Skin epidermis (tissue), 12 donors: ENCODE data around the gene LAMTOR2.
A peak's percentile ranks its signal among the peaks of the same experiment; 100 is the strongest.
"Not testable (repeated sequence)": the region's sequence is repeated elsewhere in the genome, so short reads cannot be mapped to it uniquely, and the experiment has no call there.

Experiments
- H3K27ac ChIP-seq, 21 experiments: fragments of 200-600 bp; sonication (generic) in 11 of 21; one replicate each; pipeline ENCODE4 v1.5.0; 2020; ENCODE audit warnings: mild to moderate bottlenecking in 3 of 21, inconsistent platforms in 2 of 21, moderate library complexity in 2 of 21
- H3K4me3 ChIP-seq, 7 experiments: fragments of 200-600 bp; sonication (generic) in 2 of 7; one replicate each; pipeline ENCODE4 v1.5.0; 2020; ENCODE audit warnings: inconsistent platforms in 2 of 7, mild to moderate bottlenecking in 2 of 7, moderate library complexity in 1 of 7

Gene LAMTOR2

DNA sequence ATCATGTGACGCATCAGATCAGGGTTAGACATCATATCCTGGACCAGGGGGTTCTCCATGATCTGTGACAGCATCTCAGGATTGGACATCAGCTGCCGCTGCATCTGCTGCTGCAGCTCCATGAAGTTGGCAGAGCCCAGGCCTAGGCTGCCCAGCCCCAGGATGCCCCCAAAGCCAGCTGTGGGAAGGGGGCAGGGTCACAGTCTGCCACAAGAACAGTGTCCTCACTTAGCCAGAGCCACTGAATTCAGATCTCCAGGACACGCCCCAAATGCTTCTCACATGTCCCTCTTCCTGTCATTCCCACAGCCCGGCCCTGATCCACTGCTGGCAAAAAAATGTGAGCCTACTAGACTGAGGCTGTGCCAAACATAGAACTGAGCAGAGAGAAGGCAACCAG lies 4.2 kb upstream of the LAMTOR2 start:
- H3K27ac ChIP-seq = no peak overlapping the region
- no peak overlapping the region for H3K4me3 ChIP-seq

DNA sequence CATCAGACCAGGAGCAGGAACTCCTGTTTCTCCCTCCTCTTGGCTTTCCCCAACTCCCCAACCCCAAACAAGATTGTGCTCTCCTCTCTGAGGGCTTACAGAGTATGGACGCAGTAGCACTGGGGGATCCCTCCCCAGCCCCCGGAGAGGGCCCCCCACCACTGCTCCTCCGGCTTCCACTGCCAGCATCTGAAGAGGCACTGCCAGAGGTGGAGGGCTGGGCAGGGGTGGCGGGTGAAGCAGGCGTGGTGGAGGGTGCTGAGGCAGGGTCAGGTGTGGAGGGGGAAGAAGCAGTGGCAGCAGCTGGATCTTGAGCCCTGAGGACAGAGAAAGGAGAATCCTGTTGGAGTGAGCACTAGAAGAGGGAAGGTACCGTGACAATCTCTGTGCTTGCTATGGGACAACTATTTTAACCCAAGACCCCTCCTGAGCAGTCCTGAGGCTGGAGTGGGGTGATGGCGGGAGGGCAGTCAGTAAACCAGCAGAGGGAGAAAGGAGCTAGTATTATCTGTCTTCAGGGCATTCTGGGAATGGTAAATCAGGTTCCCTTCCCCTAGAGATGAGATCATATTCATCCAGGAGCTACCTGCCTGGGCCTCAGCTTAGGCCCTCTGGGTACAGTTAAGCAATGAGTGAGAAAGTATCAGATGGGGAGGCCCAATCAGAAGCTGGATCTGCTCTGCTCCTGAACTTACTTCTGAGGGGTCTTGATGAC lies 3.4 kb upstream of the LAMTOR2 start:
- H3K27ac ChIP-seq = no peak overlapping the region
- H3K4me3 ChIP-seq = no peak overlapping the region

DNA sequence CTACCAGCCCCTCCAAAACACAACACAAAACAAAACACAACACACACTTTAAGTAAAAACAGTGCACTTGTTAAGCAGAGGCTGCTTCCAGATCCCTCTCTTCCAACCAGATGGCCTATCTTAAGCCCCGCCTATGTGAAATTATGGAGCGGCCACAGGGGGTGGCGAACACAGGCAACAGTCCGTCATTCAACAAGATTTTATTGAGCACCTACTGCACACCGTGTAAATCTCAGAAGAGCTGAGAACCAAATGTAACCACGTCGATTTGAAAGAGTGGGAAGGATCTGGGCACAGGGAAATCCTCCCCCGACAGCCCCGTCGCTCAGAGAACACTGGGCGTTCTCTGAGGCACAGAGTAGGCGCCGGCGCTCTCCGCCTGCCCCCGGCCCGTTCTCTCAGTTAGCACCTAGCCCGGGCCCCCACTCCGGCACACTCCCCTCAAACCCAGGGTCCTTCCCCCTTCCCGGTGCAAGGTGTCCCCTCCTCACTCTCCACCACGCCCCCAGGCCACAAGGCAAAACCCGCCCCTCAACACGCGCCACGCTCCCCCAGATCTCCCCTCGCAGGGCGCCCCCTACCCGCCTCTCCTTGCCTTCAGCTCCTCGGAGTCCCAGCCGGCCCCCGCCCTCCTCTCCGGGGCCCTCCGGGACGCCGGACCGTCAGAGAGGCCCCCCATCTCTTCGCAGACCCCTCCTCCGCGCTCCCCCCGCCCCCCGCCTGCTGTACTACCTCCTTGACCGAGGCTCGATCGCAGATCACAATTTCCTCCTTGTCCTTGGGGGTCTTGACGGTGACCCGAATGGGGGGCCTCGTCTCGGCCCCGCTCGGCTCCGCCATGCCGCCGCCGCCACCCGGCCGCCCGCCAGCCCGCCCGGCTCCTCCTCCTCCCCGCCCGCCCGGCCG lies 1.5 kb upstream of the LAMTOR2 start:
- peak overlapping the region; percentile 60 to 95 (median 74) for H3K4me3 ChIP-seq
- peak overlapping the region; percentile 48 to 97 (median 92) for H3K27ac ChIP-seq

DNA sequence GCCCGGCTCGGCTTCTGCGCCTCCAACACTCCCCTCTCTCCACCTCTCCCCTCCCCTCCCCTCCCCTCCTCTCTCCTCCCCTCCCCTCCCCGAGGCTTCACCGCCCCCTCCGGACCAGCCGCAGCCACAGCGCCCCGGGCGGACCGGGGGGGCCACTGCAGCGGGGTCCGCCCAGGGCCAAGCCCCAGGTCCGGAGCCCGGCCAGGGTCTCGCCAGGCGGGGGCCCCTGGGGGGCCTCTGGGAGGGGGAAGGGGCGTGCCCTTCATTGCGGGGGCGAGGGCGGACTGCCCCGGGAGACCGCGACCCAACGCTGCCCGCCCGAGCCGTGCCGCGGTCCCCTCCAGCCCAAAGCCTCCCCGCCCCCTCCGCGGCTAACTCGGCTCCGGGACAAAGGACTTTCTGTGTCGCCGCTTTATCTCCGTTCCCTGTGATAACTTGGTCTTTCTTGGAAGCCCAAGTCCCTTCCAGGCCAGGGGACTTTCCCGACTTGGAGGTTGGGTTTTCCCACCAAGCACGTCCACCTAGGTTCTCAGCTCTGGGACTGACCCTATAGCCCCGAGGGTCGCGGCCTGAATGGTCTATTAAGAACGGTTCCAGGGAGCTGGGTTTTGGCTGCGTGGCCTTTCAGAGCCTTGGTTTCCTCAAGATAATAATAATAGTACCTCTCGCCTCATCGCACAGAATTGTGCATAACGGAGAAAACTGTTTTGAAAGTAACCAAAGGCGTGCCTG lies 648 bp upstream of the LAMTOR2 start, which contains the start of gene UBQLN4:
Gene UBQLN4 (minus strand): TSS at position 31 of the 732 bp plus-strand sequence. CDS start 97 bp downstream, outside the sequence.
- H3K27ac ChIP-seq = peak within 1 kb of the TSS; percentile 76 to 97 (median 92)
- peak within 1 kb of the TSS; percentile 60 to 95 (median 74) for H3K4me3 ChIP-seq

DNA sequence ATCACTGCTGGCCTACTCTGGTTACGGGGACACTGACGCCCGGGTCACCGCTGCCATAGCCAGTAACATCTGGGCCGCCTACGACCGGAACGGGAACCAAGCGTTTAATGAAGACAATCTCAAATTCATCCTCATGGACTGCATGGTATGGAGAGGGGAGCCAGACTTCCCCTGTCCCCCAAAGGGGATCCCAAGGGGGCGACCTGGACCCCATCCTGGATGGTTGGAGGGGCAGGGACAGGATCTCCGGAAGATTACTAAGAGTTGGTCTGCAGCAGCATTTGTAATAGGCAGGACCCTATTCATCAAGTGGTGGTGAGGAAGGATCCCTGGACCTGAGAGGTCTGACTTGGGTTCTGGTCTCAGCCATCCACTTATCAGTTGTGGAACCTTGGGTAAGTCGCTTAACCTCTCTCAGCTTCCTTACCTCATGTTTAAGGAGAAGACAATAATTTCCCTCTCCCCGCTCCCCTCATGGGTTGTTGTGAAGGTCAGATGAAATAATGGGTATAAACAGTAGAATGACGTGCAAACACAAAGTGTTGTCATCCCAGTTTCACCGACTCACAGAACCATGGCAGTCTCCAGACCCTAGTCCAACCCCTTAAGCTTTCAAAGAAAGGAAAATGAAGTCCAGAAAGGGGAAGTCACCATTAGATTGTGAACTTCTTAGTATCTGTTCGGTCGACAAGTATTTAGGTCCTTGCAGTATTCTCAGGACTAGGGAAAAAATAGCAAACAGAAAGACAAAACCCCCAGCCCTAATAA lies 883 bp downstream of the LAMTOR2 start:
- Histone ChIP-seq H3K4me3 (peak overlapping the region; percentile 60 to 95 (median 74)), H3K27ac (peak overlapping the region; percentile 56 to 97 (median 92))

DNA sequence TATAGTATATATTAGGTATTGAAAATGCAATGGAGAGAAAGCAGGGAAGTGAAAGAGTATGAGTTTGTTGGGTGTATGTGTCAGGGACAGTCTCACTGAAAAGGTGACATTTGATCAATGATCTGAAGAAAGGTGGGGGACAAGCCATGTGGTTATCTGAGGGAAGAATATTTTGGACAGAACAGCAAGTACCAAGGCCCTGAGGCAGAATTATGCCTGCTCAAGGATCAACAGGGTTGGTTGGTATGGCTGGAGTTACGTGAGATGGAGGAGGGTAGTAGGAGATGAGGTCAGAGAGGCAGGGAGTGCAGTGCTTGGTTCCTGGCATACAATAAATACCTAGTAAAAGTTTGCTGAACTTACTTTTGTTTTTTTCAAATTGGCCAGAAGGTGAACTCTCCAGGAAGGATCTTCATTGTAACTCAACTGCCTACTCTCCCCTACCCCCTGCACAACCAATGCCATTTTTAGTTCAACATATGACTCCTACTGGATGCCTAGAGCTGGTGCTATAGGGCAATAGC lies 1.8 kb downstream of the LAMTOR2 start:
- Histone ChIP-seq H3K27ac (peak overlapping the region in 3 of 21 experiments; percentile 4 to 96 (median 85)), H3K4me3 (no peak overlapping the region)

DNA sequence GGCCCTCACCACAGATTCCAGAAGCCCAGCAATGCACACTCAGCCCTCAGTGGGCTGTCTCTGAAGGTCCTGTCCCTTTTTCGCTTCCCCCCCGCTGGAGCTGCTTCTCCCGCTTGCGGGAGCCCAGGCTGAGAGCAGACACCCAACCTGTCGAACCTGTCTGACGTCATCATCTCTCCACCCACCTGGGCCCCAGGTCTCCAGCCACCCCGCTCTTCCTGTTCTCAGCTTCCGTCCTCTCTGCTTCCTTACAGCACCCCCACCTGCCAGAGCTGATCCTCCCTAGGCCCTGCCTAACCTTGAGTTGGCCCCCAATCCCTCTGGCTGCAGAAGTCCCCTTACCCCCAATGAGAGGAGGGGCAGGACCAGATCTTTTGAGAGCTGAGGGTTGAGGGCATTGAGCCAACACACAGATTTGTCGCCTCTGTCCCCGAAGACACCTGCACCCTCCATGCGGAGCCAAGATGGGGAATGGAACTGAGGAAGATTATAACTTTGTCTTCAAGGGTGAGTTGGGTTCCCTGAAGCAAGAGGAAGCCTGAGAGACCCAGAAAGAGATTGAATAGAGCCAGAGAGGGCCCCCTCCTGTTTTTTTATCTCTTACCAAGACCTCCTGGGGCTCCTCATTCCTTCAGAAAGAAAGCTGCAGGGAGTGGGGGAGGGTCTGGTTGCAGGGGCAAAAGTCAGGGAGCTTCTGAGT lies 6.5 kb downstream of the LAMTOR2 start, which contains the start of gene RAB25:
Gene RAB25 (plus strand): TSS at position 224 of the 700 bp plus-strand sequence. CDS start 241 bp downstream, at position 465.
- Histone ChIP-seq H3K4me3 (peak within 1 kb of the TSS; percentile 10 to 41 (median 20)), H3K27ac (peak within 1 kb of the TSS; percentile 25 to 86 (median 77))

DNA sequence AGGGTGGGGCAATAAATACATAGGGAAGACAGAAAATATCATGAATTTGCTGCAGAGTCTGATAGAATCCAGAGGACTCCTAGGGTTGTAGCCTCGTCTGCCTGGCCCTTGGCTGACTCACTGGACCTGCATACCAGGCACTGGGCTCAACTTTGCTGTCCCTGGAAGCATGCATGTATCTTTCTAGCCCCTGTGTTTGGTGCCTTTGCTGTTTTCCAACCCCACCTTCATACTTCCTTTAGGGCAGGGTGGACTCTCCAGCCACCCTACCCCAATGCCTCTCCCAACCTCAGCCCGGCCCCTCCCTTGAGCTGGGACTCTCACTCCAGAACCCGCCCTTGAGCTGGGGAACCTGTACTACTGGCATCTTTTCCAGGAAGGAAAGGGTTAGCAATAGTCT lies 7.6 kb downstream of the LAMTOR2 start:
- Histone ChIP-seq H3K4me3 (peak overlapping the region in 6 of 7 experiments; percentile 10 to 41 (median 24)), H3K27ac (peak overlapping the region in 19 of 21 experiments; percentile 4 to 86 (median 77))

DNA sequence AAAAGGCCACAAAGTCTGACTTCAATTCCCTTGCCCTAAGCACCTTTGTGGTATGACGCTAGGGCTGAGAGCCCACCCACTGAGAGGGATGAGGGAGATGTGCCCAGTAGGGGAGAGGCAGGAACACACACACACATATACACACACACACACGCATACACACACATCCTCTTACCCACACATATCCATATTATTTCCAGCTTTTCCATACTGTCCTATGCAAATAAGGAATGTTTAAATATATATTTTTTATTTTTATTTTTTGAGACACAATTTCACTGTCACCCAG lies 9.4 kb downstream of the LAMTOR2 start:
- H3K27ac ChIP-seq = no peak overlapping the region
- no peak overlapping the region for H3K4me3 ChIP-seq

DNA sequence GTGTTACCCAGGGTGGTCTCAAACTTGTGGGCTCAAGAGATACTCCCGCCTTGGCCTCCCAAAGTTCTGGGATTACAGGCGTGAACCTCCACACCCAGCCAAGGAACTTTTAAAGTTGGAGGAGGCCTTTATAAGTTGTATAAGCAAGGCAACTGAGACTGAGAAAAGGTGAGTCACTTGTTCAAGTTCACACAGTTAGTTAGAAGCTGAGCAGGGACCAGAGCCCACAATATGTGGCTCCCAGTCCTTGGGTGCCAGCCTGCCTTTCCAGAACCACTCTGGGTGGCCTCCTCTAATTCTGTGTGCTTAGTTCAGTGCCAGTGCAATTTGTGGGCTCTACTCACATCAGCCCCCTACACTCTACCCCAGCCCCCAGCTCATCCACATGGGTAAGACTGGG lies 10.0 kb downstream of the LAMTOR2 start:
- peak overlapping the region in 2 of 21 experiments; percentile 14 to 33 for H3K27ac ChIP-seq
- no peak overlapping the region for H3K4me3 ChIP-seq

DNA sequence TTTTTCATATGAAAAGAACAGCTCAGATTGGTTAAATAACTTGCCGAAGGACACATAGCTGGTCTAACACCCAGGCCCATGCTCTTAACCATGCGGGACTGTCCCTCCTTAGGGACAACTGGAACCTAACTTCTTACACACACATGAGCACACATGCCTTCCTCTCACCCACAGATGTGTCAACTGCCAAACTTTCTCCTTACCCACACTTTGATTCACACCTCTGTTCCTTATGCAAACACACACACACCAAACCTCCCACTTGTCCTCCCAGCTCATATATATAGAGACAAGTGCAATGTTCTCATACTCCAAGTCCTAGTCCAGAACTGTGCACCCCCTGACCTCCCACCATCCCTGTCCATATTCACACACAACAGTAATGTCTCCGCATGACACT lies 10.6 kb downstream of the LAMTOR2 start:
- Histone ChIP-seq H3K4me3 (no peak overlapping the region), H3K27ac (peak overlapping the region in 1 of 21 experiments; percentile 33)

DNA sequence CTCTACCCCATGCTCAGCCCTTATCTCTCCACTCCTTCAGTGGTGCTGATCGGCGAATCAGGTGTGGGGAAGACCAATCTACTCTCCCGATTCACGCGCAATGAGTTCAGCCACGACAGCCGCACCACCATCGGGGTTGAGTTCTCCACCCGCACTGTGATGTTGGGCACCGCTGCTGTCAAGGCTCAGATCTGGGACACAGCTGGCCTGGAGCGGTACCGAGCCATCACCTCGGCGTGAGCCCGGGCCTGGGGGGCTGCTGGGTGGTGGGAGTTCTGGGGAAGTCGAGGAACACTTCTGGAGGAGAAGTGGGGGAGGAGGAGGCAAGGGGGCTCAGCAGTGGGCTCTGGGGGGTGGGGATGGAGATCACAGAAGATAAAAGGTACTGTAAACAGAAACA lies 11.3 kb downstream of the LAMTOR2 start:
- H3K27ac ChIP-seq = peak overlapping the region in 1 of 21 experiments; percentile 5
- H3K4me3 ChIP-seq = no peak overlapping the region

DNA sequence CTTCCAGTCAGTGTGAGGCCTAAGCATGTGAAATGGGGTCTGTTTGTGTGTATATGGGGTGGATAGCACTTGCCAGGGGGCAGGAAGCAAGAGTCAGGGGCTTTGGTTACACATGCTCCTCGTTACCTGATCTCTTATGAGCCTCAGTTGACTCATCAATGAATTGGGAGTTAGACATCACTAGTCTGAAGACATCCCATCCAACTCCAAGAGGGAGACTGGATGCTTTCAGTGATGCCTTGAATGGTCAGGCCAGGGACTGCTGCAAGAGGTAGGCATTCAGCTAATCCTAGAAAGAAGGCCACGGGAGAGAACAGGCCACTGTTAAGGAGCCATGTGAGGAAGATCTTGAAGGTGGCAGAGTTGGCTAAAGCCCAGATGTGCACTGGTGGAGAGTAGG lies 12.7 kb downstream of the LAMTOR2 start:
- Histone ChIP-seq H3K27ac (no peak overlapping the region), H3K4me3 (no peak overlapping the region)

DNA sequence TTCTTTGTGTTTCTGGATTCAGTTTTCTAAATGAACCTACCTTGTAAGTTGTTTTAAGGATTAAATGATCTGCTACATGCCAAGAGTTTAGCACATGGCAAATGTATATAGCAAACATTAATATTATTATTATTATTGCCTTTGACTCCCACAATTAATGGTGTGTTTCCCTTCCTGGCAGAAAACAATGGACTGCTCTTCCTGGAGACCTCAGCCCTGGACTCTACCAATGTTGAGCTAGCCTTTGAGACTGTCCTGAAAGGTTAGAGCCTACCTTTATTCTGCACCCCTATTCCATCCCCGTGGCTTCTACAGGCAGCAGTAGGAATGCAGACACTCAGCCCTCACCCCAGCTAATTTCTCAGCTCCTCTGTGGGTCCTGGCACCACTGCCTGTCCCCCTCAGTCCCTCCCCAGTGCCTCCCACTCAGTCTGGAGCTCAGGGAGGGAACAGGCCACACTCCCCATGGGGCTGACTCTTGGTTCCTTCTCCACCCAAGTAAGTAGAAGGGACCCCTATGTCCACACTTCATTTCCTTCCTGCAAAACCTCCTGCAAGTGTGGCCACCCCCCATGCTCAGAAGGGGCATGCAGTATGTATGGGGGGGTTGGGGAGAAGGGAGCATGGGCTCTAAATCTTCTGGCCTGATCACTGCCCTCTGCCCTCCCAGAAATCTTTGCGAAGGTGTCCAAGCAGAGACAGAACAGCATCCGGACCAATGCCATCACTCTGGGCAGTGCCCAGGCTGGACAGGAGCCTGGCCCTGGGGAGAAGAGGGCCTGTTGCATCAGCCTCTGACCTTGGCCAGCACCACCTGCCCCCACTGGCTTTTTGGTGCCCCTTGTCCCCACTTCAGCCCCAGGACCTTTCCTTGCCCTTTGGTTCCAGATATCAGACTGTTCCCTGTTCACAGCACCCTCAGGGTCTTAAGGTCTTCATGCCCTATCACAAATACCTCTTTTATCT lies 15.2 kb downstream of the LAMTOR2 start:
- Histone ChIP-seq H3K27ac (no peak overlapping the region), H3K4me3 (no peak overlapping the region)

DNA sequence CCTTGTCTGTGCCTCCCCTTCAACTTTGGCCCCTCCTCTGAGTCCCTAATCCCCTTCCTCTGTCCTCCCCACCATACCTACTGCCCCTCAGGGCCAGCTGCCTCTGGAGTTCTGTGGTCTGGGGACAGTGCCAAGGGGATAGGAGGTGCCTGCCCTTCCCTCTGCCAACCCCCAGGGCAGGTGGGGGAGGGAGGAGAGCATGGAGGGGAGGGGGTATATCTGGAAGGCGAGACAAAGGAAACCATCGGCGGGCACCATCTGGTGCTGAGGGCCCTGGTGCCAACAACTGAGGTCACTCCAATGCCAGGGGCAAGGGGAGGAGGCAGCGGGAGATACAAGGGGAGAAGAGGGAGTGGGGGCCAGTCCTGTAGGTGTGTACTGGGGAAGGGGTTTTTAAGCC lies 16.0 kb downstream of the LAMTOR2 start:
- no peak overlapping the region for H3K27ac ChIP-seq
- no peak overlapping the region for H3K4me3 ChIP-seq

DNA sequence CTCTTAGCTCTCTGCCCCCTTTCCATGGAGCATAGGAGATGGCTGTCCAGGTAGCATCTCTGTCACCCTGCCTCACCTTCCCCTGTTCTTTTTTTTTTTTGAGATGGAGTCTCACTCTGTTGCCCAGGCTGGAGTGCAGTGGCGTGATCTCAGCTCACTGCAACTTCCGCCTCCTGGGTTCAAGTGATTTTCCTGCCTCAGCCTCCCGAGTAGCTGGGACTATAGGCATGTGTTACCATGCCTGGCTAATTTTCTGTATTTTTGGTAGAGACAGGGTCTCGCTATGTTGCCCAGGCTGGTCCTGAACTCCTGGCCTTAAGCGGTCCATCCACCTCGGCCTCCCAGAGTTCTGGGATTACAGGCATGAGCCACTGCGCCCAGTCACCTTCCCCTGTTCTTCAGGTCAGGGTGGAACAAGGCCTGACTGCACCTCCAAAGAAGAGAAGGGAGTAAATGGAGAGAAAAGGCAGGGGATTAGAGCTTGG lies 16.8 kb downstream of the LAMTOR2 start:
- H3K27ac ChIP-seq, H3K4me3 ChIP-seq: not testable (repeated sequence)

DNA sequence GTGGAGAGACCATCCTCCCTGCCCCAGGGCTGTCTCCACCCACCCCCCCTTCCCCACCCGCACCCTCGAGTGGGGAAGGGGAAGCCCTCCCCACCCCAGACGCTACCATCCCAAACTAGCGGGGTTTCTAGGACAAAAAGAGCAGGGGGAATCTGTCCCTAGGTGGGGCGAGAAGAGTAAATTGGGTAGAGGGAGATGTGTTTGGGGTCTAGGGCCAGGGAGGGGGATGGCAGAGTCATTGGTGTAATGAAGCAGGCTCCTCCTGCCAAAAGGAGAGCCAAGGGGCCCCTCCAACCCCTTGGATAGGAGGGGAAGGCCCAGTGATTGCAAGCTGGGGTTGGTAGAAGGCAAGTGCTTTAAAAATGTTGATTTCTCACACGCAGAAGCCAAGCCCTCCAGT lies 17.7 kb downstream of the LAMTOR2 start:
- no peak overlapping the region for H3K27ac ChIP-seq
- H3K4me3 ChIP-seq = no peak overlapping the region
